Suppressor macrophage treated with lipopolysaccharide for 4 hours (primary cell): Measurements from ENCODE around the gene PLGRKT.
"Not testable (repeated sequence)": the region's sequence is repeated elsewhere in the genome, so short reads cannot be mapped to it uniquely, and the experiment has no call there.

ENCODE experiments used
- DNase-seq: peaks from one replicate; pipeline ENCODE4 v3.0.0-alpha.2; 2020

PLGRKT gene

DNA sequence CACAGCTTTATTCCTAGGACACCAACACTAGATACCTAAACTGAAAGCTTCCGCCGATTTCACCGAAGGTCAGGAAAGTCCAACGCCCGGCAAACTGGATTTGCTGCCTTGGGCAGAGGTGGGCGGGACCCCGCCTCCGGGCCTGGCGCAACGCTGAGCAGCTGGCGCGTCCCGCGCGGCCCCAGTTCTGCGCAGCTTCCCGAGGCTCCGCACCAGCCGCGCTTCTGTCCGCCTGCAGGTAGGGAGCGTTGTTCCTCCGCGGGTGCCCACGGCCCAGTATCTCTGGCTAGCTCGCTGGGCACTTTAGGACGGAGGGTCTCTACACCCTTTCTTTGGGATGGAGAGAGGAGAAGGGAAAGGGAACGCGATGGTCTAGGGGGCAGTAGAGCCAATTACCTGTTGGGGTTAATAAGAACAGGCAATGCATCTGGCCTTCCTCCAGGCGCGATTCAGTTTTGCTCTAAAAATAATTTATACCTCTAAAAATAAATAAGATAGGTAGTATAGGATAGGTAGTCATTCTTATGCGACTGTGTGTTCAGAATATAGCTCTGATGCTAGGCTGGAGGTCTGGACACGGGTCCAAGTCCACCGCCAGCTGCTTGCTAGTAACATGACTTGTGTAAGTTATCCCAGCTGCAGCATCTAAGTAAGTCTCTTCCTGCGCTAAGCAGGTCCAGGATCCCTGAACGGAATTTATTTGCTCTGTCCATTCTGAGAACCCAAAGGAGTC lies 12.8 kb upstream of the PLGRKT start, which contains the start of gene CD274:
CD274 (plus strand) TSS at position 184 of the 733 bp plus-strand sequence. CDS start 5,572 bp downstream, outside the sequence.
- peak; percentile 99 for DNase-seq

- peak; percentile 84 for DNase-seq
Observed at GRCh38 chr9:5449521-5450358, 12.0 kb upstream of the PLGRKT start.

DNA sequence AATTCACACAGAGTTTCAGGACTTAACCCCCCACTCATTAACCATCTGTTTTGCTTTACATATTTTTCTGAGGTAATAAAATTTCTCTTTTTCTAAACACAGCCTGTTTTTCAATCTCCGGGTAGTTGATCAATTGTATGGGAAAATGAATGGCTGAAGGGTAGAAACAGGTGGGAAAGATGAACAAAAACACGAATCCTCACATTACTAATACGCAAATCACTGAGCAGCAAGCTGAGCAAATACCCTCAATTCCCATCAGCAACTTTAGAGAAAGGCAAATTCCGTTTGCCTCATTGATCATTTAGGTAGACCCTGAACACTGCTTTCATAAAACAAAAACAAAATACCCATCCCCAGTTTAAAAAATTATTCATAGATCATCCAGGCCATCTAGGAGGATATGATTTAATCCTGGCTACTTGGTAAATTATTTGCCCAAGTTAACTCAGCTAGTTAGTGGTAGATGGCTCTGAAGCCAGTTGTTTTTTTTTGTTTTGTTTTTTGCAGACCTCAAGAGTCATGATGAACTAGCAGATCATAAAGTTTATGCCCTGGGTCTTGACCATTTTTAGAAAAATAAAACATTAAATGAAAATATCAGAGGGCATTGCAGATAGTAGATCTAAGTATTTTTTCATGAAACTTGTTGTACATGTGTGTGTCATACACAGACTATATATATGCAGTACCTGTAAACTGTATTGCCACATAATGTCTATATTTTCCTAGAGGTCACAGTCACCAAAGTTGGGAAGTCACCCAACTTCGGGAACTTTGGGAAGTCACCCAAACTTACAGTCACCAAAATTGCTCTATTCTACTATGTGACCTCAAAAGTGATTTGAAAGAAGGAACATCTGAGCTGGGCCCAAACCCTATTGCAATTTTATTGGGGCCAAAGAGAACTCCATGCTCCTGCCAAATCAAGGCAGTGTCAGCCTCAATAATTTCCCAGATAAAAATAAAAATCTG lies 11.0 kb upstream of the PLGRKT start:
- DNase-seq: peak; percentile 49

DNA sequence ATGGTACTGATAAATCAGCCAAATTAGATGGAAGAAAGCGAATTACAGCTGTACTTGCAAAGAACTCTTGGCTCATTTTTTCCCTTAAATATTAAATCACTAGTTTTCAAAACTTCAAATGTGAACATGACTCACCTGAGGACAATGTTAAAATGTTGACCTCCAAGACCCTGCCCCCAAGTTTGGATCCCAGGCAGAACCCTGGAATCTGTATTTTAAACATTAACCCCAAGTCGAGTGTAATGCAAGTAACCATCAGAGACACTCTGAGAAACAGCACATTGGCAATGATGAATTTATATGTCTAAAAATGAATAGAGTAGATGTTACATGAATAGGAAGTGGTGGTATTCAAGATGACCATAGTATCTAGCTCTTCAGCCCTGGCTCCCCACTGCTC lies 10.3 kb upstream of the PLGRKT start:
- DNase-seq: no peak

DNA sequence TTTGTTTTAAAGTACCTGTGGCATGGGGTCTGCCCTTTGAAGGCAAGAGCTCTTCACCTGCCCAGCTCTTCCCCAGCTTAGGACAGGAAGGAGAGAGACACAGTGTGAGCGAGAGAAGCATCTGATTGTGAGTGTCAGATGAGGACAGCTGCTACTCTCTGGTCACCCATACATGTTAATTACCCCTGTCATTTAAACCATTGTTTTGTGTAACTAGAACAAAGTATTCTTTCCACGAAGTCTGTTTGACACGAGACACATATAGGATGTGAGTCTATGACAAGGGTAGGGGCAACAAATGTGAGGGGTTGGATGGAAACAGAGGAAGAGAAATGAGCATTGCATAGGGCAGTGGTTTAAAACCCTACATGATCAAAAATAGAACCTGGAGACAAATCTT lies 9.6 kb upstream of the PLGRKT start:
- DNase-seq: no peak

- DNase-seq: no peak
Observed at GRCh38 chr9:5446451-5447236, 8.9 kb upstream of the PLGRKT start.

GRCh38 chr9:5445886-5446285 lies 8.2 kb upstream of the PLGRKT start:
- DNase-seq: peak; percentile 87

DNA sequence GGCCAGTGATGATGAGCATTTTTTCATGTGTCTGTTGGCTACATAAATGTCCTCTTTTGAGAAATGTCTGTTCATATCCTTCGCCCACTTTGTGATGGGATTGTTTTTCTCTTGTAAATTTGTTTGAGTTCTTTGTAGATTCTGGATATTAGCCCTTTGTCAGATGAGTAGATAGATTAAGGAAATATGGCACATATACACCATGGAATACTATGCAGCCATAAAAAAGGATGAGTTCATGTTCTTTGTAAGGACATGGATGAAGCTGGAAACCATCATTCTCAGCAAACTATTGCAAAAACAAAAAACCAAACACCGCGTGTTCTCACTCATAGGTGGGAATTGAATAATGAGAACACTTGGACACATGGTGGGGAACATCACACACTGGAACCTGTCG lies 7.4 kb upstream of the PLGRKT start:
- DNase-seq: not testable (repeated sequence)

DNA sequence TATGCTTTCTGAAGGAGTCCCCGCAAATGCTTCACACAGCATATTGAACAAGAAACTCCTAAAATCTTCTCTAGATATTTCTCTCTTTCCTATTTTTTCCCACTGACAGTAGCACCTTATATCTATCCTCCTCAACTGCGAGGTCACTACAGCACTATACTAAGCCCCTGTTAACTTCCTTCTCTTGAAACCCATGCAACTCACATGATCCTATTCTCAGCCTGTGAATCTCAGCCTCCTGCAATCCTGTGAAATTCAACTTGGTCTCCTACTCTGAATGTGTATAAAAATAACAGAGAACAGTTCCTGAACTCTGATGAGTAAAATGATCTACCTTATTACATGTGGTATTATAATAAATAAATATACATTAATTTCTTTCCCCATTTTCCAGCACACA lies 6.1 kb upstream of the PLGRKT start:
- peak; percentile 58 for DNase-seq

DNA sequence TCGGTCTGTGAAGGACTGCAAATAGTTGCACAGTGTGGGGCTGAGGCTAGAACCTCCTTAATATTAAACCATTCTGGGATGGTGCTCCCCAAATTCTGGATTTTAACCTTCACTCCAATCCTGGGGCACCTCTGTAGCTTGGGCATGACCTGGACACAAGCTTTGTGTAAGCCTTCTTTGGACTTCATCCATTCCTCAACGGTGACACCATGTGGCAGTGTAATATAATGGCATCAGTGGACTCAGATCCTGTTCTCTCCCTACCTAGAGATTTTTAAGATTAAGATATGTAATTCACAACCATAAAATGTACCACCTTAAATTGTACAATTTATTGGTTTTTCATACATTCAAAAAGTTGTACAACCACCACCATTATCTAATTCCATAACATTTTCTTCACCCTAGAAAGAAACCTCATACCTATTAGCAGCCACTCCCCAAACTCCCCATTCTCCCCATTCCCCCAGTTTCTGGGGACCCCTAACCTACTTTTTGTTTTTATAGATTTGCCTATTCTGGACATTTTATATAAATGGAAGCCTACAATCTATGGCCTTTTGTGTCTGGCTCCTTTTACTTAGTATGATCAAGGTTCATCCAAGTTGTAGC lies 4.8 kb upstream of the PLGRKT start:
- peak; percentile 70 for DNase-seq

DNA sequence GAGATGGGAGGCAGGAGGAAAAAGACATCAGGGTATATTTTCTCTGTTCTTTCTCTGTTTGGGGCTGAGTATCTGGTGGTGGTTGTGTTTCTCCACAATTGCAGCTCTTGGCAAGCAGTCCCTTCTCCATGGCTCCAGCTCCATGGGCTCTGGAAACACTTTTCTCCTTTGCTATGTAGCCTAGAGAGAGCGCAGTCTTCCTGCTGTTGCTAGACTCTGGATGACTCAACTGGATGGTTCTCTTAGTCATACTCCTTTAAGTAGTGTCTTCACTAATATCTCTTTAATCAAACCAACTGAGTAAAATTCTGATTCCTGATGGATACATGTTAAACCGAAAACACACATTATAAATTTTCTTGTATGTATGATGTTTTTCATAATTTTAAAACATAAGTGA lies 3.3 kb upstream of the PLGRKT start:
- DNase-seq: peak; percentile 69

DNA sequence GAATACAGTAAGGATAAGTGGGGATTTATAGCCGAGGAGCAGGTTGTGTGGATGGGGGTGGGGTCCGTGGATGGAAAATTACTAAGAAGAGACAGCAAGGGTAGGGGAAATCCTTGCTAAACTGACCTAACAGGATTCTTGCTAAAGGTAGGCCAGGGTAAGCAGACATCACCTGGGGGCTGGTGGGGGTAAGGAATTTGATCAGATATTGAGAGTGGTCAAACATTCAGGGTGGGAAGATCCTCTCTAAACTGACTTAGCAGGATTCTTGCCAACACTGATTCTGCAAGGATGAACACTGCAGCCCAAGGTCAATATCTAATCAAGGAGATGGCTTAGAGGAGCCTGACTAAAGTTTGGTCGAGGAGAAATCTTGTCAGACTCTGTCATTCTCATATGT lies 2.7 kb upstream of the PLGRKT start:
- no peak for DNase-seq

GRCh38 chr9:5438301-5439162 lies 807 bp upstream of the PLGRKT start:
- peak; percentile 69 for DNase-seq

GRCh38 chr9:5436441-5436840 lies 1.3 kb downstream of the PLGRKT start:
- DNase-seq: no peak

DNA sequence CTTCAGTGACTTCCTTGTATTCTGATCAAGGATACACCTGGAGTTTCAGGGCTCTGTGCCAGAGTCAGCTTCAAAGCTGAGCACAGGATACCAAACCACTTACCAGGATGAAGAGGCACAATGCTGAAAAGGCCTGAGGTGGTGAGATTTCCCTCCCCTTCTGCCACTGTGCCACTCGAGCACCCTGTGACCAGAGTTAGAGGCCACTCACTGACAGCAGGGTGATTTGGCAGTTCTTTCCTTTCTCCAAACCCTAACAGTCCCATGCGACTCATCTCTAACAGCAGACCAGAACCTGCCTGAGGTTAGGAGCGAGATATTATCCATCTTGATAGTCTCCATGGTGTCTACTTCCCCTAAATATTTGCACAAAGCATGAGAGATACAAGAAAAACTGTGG lies 1.8 kb downstream of the PLGRKT start:
- no peak for DNase-seq

DNA sequence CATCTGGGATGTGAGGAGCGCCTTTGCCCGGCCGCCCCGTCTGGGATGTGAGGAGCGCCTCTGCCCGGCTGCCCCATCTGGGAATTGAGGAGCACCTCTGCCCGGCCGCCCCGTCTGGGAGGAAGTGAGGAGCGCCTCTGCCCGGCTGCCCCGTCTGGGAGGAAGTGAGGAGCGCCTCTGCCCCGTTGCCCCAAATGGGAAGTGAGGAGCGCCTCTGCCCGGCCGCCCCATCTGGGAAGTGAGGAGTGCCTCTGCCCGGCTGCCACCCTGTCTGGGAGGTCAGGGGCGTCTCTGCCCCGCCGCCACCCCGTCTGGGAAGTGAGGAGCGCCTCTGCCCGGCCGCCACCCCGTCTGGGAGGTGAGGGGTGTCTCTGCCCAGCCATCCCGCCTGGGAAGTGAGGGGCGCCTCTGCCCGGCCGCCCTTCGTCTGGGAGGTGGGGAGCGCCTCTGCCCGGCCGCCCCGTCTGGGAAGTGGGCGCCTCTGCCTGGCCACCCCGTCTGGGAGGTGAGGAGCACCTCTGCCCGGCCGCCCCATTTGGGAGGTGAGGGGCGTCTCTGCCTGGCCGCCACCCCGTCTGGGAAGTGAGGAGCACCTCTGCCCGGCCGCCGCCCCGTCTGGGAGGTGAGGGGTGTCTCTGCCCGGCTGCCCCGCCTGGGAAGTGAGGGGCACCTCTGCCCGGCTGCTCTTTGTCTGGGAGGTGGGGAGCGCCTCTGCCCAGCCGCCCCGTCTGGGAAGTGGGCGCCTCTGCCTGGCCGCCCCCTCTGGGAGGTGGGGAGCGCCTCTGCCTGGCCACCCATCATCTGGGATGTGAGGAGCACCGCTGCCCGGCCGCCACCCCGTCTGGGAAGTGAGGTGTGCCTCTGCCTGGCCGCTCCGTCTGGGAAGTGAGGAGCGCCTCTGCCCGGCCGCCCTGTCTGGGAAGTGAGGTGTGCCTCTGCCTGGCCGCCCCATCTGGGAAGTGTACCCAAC lies 3.6 kb downstream of the PLGRKT start:
- not testable (repeated sequence) for DNase-seq

- not testable (repeated sequence) for DNase-seq
Observed at GRCh38 chr9:5433328-5433727, 4.4 kb downstream of the PLGRKT start.

DNA sequence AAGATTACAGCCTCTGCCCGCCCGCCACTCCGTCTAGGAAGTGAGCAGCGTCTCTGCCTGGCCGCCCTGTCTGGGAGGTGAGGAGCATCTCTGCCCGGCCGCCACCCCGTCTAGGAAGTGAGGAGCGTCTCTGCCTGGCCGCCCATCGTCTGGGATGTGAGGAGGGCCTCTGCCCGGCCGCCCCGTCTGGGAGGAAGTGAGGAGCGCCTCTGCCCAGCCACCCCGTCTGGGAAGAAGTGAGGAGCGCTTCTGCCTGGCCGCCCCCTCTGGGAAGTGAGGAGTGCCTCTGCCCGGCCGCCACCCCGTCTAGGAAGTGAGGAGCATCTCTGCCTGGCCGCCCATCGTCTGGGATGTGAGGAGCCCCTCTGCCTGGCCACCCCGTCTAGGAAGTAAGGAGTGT lies 4.8 kb downstream of the PLGRKT start:
- not testable (repeated sequence) for DNase-seq

DNA sequence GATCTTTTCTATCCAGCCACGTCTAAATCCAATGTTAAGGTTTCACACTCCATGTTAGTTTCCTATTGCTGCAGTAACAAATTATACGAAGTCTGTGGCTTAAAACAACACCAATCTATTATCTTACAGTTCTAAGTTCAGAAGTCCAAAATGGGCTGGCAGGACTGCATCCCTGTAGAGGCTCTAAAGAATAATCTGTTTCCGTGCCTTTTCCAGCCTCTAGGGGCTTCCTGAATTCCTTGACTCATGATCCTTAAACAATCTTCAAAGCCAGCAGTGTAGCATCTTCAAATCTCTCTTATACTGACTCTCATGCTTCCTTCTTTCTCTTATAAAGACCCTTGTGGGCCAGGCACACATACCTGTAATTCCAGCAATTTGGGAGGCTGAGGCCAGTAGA lies 6.8 kb downstream of the PLGRKT start:
- DNase-seq: no peak
